Adipose tissue (tissue), 3 donors: ENCODE data around the gene RBPJ. TPM values are rescaled to one million over a fixed set of nuclear protein-coding genes. Genes with fewer than 3 reads are reported as not detected.

ENCODE experiments used
- H3K27ac ChIP-seq: one replicate; pipeline ENCODE4 v1.5.1; 2013; ENCODE audit warnings: low read depth, low read length
- WGBS, 3 donors: extraction: QIAGEN DNeasy Blood & Tissue Kit; methylation state at CpG; one replicate each; pipeline ENCODE4 v1.1.7; 2013; 5-methylcytosine and 5-hydroxymethylcytosine counted together
- polyA plus RNA-seq, 3 donors: library from polyadenylated mRNA; stranded (reverse); fragments of 200-250 nt; gene quantifications; one replicate each; pipeline ENCODE4 v1.2.3, GENCODE V29; 2013
- donor health status: healthy with polysubstance abuse.
- donor health status: Bipolar disorder and iron deficiency.
- donor health status: healthy.

The RBPJ gene
- polyA plus RNA-seq, 3 donors: 12.1 to 72.5 (median 25.9) TPM

GRCh38 chr4:26361297-26361696 is 40.5 kb downstream of the RBPJ start:
- H3K27ac ChIP-seq: no peak overlapping the region
- 54 to 87% (median 85%) methylated on average over 2 of the region's 2 CpGs for WGBS, 3 donors

GRCh38 chr4:26362745-26363439 is 42.1 kb downstream of the RBPJ start:
- 89 to 99% (median 93%) methylated on average over 9 of the region's 9 CpGs for WGBS, 3 donors
- H3K27ac ChIP-seq: no peak overlapping the region

GRCh38 chr4:26365537-26366150 is 44.8 kb downstream of the RBPJ start:
- no peak overlapping the region for H3K27ac ChIP-seq

GRCh38 chr4:26367811-26368210 is 47.0 kb downstream of the RBPJ start:
- 45 to 65% (median 48%) methylated on average over 1 of the region's 1 CpG for WGBS, 3 donors
- H3K27ac ChIP-seq: no peak overlapping the region

More at GRCh38 chr4:26365537-26366150, 44.8 kb downstream of the RBPJ start:
- 84 to 92% (median 90%) methylated on average over 1 of the region's 1 CpG for WGBS, 3 donors

GRCh38 chr4:26368685-26369084 is 47.9 kb downstream of the RBPJ start:
- no peak overlapping the region for H3K27ac ChIP-seq

- WGBS, 3 donors: 51 to 95% (median 94%) methylated on average over 2 of the region's 2 CpGs
- no peak overlapping the region for H3K27ac ChIP-seq
Measured at GRCh38 chr4:26369132-26369531, 48.3 kb downstream of the RBPJ start.

GRCh38 chr4:26369581-26369980 is 48.8 kb downstream of the RBPJ start:
- no peak overlapping the region for H3K27ac ChIP-seq

- H3K27ac ChIP-seq: no peak overlapping the region
- 92 to 99% (median 96%) methylated on average over 3 of the region's 3 CpGs for WGBS, 3 donors
Measured at GRCh38 chr4:26372076-26372475, 51.3 kb downstream of the RBPJ start.

- 31 to 36% (median 35%) methylated on average over 5 of the region's 5 CpGs for WGBS, 3 donors
- H3K27ac ChIP-seq: no peak overlapping the region
Measured at GRCh38 chr4:26372525-26373172, 51.8 kb downstream of the RBPJ start.

GRCh38 chr4:26375551-26375950 is 54.7 kb downstream of the RBPJ start:
- no peak overlapping the region for H3K27ac ChIP-seq
- 91 to 96% (median 94%) methylated on average over 6 of the region's 6 CpGs for WGBS, 3 donors

GRCh38 chr4:26377328-26378311 is 56.8 kb downstream of the RBPJ start:
- H3K27ac ChIP-seq: no peak overlapping the region
- 84 to 87% (median 85%) methylated on average over 4 of the region's 4 CpGs for WGBS, 3 donors

GRCh38 chr4:26379837-26380236 is 59.0 kb downstream of the RBPJ start:
- 75 to 96% (median 96%) methylated on average over 2 of the region's 2 CpGs for WGBS, 3 donors
- no peak overlapping the region for H3K27ac ChIP-seq

- H3K27ac ChIP-seq: no peak overlapping the region
Measured at GRCh38 chr4:26380740-26381139, 59.9 kb downstream of the RBPJ start.

GRCh38 chr4:26384380-26385057 is 63.7 kb downstream of the RBPJ start:
- 64 to 91% (median 76%) methylated on average over 2 to 6 of the region's 7 CpGs for WGBS, 3 donors
- H3K27ac ChIP-seq: no peak overlapping the region

More at GRCh38 chr4:26380740-26381139, 59.9 kb downstream of the RBPJ start:
- WGBS, 3 donors: 62 to 77% (median 65%) methylated on average over 2 of the region's 2 CpGs

- no peak overlapping the region for H3K27ac ChIP-seq
- WGBS, 3 donors: 89 to 91% (median 89%) methylated on average over 3 of the region's 3 CpGs
Measured at GRCh38 chr4:26385690-26386089, 64.9 kb downstream of the RBPJ start.

- WGBS, 3 donors: 66 to 90% (median 72%) methylated on average over 2 of the region's 2 CpGs
Measured at GRCh38 chr4:26386386-26386785, 65.6 kb downstream of the RBPJ start.

GRCh38 chr4:26388671-26389070 is 67.9 kb downstream of the RBPJ start:
- 96 to 98% (median 97%) methylated on average over 5 of the region's 5 CpGs for WGBS, 3 donors
- no peak overlapping the region for H3K27ac ChIP-seq

More at GRCh38 chr4:26386386-26386785, 65.6 kb downstream of the RBPJ start:
- no peak overlapping the region for H3K27ac ChIP-seq

GRCh38 chr4:26397086-26397485 is 76.3 kb downstream of the RBPJ start:
- WGBS, 3 donors: 61 to 77% (median 65%) methylated on average over 5 of the region's 5 CpGs

More at GRCh38 chr4:26397086-26397485, 76.3 kb downstream of the RBPJ start:
- H3K27ac ChIP-seq: no peak overlapping the region
